ENCODE results near the gene EIF4A3.

Gene EIF4A3

DNA sequence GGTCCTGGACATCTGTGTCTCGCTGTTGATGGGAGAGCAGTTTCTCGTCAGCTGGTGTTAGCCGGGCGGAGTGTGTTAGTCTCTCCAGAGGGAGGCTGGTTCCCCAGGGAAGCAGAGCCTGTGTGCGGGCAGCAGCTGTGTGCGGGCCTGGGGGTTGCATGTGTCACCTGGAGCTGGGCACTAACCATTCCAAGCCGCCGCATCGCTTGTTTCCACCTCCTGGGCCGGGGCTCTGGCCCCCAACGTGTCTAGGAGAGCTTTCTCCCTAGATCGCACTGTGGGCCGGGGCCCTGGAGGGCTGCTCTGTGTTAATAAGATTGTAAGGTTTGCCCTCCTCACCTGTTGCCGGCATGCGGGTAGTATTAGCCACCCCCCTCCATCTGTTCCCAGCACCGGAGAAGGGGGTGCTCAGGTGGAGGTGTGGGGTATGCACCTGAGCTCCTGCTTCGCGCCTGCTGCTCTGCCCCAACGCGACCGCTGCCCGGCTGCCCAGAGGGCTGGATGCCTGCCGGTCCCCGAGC, 27.6 kb downstream of the EIF4A3 start:
- Histone ChIP-seq H3F3A (ENCODE audit: low read depth) (no peaks in the 10 kb centered on the region), H3K4me2 (ENCODE audit: low read depth, low read length, poor library complexity, severe bottlenecking) (no peak overlapping the region), H3K9ac (ENCODE audit: low read depth, low read length, poor library complexity, severe bottlenecking) (no peak overlapping the region), H3K4me3 (ENCODE audit: low read length, poor library complexity, severe bottlenecking) (no peak overlapping the region), H3K9me3 (ENCODE audit: insufficient read depth, low read depth, low read length) (no peaks in the 10 kb centered on the region), H2AFZ (ENCODE audit: low read length) (no peak overlapping the region), H3K27me3 (ENCODE audit: insufficient read depth, low read length, poor library complexity, severe bottlenecking) (no peaks in the 10 kb centered on the region), H3K9me2 (replicated peaks; ENCODE audit: low read depth, low read length) (no peaks in the 10 kb centered on the region), H3K36me3 (ENCODE audit: insufficient read depth, low read length) (no peaks in the 10 kb centered on the region), H4K20me1 (ENCODE audit: insufficient read depth, low read length, poor library complexity, severe bottlenecking) (no peaks in the 10 kb centered on the region), H3K79me2 (ENCODE audit: insufficient read depth, low read length) (no peaks in the 10 kb centered on the region), H3K4me1 (ENCODE audit: insufficient read depth, low read length, poor library complexity, severe bottlenecking) (no peaks in the 10 kb centered on the region)
- no peak for TF ChIP-seq EZH2phosphoT487 (IDR thresholded peaks at IDR 0.05; ENCODE audit: borderline replicate concordance)
- TF ChIP-seq, protein P1, sequence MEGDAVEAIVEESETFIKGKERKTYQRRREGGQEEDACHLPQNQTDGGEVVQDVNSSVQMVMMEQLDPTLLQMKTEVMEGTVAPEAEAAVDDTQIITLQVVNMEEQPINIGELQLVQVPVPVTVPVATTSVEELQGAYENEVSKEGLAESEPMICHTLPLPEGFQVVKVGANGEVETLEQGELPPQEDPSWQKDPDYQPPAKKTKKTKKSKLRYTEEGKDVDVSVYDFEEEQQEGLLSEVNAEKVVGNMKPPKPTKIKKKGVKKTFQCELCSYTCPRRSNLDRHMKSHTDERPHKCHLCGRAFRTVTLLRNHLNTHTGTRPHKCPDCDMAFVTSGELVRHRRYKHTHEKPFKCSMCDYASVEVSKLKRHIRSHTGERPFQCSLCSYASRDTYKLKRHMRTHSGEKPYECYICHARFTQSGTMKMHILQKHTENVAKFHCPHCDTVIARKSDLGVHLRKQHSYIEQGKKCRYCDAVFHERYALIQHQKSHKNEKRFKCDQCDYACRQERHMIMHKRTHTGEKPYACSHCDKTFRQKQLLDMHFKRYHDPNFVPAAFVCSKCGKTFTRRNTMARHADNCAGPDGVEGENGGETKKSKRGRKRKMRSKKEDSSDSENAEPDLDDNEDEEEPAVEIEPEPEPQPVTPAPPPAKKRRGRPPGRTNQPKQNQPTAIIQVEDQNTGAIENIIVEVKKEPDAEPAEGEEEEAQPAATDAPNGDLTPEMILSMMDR (conservative IDR thresholded peaks at IDR 0.05; ENCODE audit: low read length): no peak

GRCh38 chr17:80118601-80119270, 28.2 kb downstream of the EIF4A3 start:
- H3K27me3 ChIP-seq (ENCODE audit: insufficient read depth, low read length, poor library complexity, severe bottlenecking): no peaks in the 10 kb centered on the region
- no peaks in the 10 kb centered on the region for H3K36me3 ChIP-seq (ENCODE audit: insufficient read depth, low read length)
- no peak overlapping the region for H3K4me3 ChIP-seq (ENCODE audit: low read length, poor library complexity, severe bottlenecking)
- no peak overlapping the region for H2AFZ ChIP-seq (ENCODE audit: low read length)
- no peak overlapping the region for H3K9ac ChIP-seq (ENCODE audit: low read depth, low read length, poor library complexity, severe bottlenecking)
- no peak overlapping the region for H3K4me2 ChIP-seq (ENCODE audit: low read depth, low read length, poor library complexity, severe bottlenecking)
- no peaks in the 10 kb centered on the region for H3K9me3 ChIP-seq (ENCODE audit: insufficient read depth, low read depth, low read length)
- H3F3A ChIP-seq (ENCODE audit: low read depth): no peaks in the 10 kb centered on the region
- H3K79me2 ChIP-seq (ENCODE audit: insufficient read depth, low read length): no peaks in the 10 kb centered on the region
- no peaks in the 10 kb centered on the region for H3K9me2 ChIP-seq (replicated peaks; ENCODE audit: low read depth, low read length)
- H4K20me1 ChIP-seq (ENCODE audit: insufficient read depth, low read length, poor library complexity, severe bottlenecking): no peaks in the 10 kb centered on the region
- H3K4me1 ChIP-seq (ENCODE audit: insufficient read depth, low read length, poor library complexity, severe bottlenecking): no peaks in the 10 kb centered on the region
- no peak for TF ChIP-seq EZH2phosphoT487 (IDR thresholded peaks at IDR 0.05; ENCODE audit: borderline replicate concordance)
- TF ChIP-seq, protein P1 (conservative IDR thresholded peaks at IDR 0.05; ENCODE audit: low read length): no peak

DNA sequence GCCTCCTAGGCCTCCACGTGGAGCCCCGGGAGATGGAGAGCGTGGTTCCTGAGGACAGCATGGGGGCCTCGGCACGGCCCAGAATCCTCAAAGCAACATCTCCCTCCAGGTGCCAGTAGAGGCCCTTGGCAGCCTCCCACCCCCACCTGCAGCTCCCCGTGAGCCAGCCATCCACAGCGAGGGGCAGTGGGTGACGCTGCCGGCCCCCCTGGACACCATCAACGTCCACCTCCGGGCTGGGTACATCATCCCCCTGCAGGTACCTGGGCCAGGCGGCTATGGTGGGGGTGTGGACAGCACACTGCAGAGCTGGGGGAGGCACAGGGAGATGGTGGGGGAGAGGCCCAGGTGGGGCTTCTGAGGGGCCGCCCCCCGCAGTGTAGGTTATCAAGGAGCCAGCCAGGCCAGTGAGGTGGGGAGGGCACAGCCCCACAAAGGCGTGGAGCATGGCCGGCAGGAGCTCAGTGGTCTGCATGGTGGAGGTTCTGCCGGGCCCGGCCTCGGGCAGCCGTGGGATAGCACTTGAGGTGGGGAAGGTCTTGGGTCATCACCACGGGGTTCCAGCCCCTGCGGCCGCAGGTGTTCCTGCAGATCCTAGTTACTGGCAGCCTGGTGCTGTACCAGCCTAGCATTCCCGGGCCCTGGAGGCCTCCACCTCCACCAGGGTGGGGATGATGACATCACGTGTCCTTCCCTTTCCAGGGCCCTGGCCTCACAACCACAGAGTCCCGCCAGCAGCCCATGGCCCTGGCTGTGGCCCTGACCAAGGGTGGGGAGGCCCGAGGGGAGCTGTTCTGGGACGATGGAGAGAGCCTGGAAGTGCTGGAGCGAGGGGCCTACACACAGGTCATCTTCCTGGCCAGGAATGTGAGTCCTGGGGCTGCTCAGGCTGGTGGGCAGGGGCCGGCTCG, 29.2 kb downstream of the EIF4A3 start:
- no peaks in the 10 kb centered on the region for H3K9me3 ChIP-seq (ENCODE audit: insufficient read depth, low read depth, low read length)

More for the DNA sequence above, 29.2 kb downstream of the EIF4A3 start:
- Histone ChIP-seq H3K27me3 (ENCODE audit: insufficient read depth, low read length, poor library complexity, severe bottlenecking) (no peaks in the 10 kb centered on the region), H3K9ac (ENCODE audit: low read depth, low read length, poor library complexity, severe bottlenecking) (no peak overlapping the region), H3K4me2 (ENCODE audit: low read depth, low read length, poor library complexity, severe bottlenecking) (no peak overlapping the region), H3K4me3 (ENCODE audit: low read length, poor library complexity, severe bottlenecking) (no peak overlapping the region), H3K36me3 (ENCODE audit: insufficient read depth, low read length) (no peaks in the 10 kb centered on the region), H3K9me2 (replicated peaks; ENCODE audit: low read depth, low read length) (no peaks in the 10 kb centered on the region), H4K20me1 (ENCODE audit: insufficient read depth, low read length, poor library complexity, severe bottlenecking) (no peaks in the 10 kb centered on the region), H2AFZ (ENCODE audit: low read length) (no peak overlapping the region), H3K79me2 (ENCODE audit: insufficient read depth, low read length) (no peaks in the 10 kb centered on the region), H3K4me1 (ENCODE audit: insufficient read depth, low read length, poor library complexity, severe bottlenecking) (no peaks in the 10 kb centered on the region), H3F3A (ENCODE audit: low read depth) (no peaks in the 10 kb centered on the region)
- no peak for TF ChIP-seq EZH2phosphoT487 (IDR thresholded peaks at IDR 0.05; ENCODE audit: borderline replicate concordance)
- TF ChIP-seq, protein P1 (conservative IDR thresholded peaks at IDR 0.05; ENCODE audit: low read length): no peak
